H1 (cell line): Measurements from ENCODE around the gene GAB2. TPM values are rescaled to one million over a fixed set of nuclear protein-coding genes. Genes with fewer than 3 reads are reported as not detected.

Source experiments
- CTCF ChIA-PET: fragments of 300-600 bp; sonication (Branson Sonifier 250); formaldehyde crosslinking; loops from one replicate; lab custom pipeline; 2021; ENCODE audit not compliant: partially characterized antibody; lab: Charles Lee
- POLR2A ChIA-PET: fragments of 300-600 bp; sonication (Branson Sonifier 250); formaldehyde crosslinking; loops from one replicate; lab custom pipeline; 2021; ENCODE audit warnings: inconsistent platforms; ENCODE audit not compliant: partially characterized antibody; lab: Charles Lee
- DNase-seq, 2 experiments: peaks; one replicate each; pipeline versions ENCODE4 v3.0.0 to v3.0.0-alpha.2; 2010 to 2022; ENCODE audit warnings: low spot score in 2 of 2, low read depth in 1 of 2, mixed read lengths in 1 of 2
- FAIRE-seq: peaks from 2 replicates; lab custom pipeline; 2011; peaks lifted over from hg19 to GRCh38; lab: Jason Lieb, UNC
- H2AFZ ChIP-seq: 2 replicates; pipeline ENCODE4 v1.8.1; 2012; ENCODE audit warnings: low read length, inconsistent platforms
- H2AK5ac ChIP-seq: 2 replicates; pipeline ENCODE4 v1.6.1; 2013; ENCODE audit warnings: low read depth, low read length
- H2BK120ac ChIP-seq: replicated peaks from 2 replicates; pipeline ENCODE3; 2013; ENCODE audit warnings: low read depth, low read length, inconsistent platforms
- H2BK12ac ChIP-seq: 2 replicates; pipeline ENCODE4 v1.6.1; 2013; ENCODE audit warnings: low read depth, low read length
- H2BK15ac ChIP-seq: 2 replicates; pipeline ENCODE4 v1.6.1; 2013; ENCODE audit warnings: low read length
- H2BK20ac ChIP-seq: 2 replicates; pipeline ENCODE4 v1.6.1; 2013; ENCODE audit warnings: low read length
- H2BK5ac ChIP-seq: 2 replicates; pipeline ENCODE4 v1.6.1; 2013; ENCODE audit warnings: low read depth, low read length
- H3K14ac ChIP-seq: 2 replicates; pipeline ENCODE4 v1.6.1; 2013; ENCODE audit warnings: inconsistent platforms; ENCODE audit not compliant: insufficient read length
- H3K18ac ChIP-seq: 2 replicates; pipeline ENCODE4 v1.6.1; 2013; ENCODE audit warnings: low read length; ENCODE audit errors: extremely low read depth
- H3K23ac ChIP-seq: 2 replicates; pipeline ENCODE4 v1.6.1; 2013; ENCODE audit warnings: inconsistent platforms; ENCODE audit not compliant: insufficient read length
- H3K23me2 ChIP-seq: 2 replicates; pipeline ENCODE4 v1.6.1; 2013; ENCODE audit warnings: low read depth, low read length
- H3K27ac ChIP-seq: 2 replicates; pipeline ENCODE4 v1.6.1; 2011; ENCODE audit warnings: low read depth, low read length, inconsistent platforms
- H3K27me3 ChIP-seq, 4 experiments: replicated peaks in 1 of 4; 1 replicate in 1 of 4; 2 replicates in 3 of 4; pipeline versions ENCODE4 v1.6.1 to v1.8.1; 2011 to 2013; ENCODE audit warnings: low read length in 3 of 4, mild to moderate bottlenecking in 3 of 4, inconsistent platforms in 2 of 4, mixed read lengths in 2 of 4, moderate library complexity in 1 of 4; ENCODE audit not compliant: control insufficient read depth in 3 of 4, insufficient read depth in 3 of 4; ENCODE audit errors: extremely low read depth in 1 of 4
- H3K36me3 ChIP-seq, 4 experiments: 2 replicates each; pipeline versions ENCODE4 v1.6.1 to v1.8.1; 2011 to 2013; ENCODE audit warnings: mild to moderate bottlenecking in 4 of 4, low read length in 3 of 4, moderate library complexity in 2 of 4, control low read depth in 1 of 4, inconsistent platforms in 1 of 4; ENCODE audit not compliant: insufficient read depth in 4 of 4, control insufficient read depth in 2 of 4
- H3K4ac ChIP-seq: replicated peaks from 2 replicates; pipeline ENCODE3; 2013; ENCODE audit warnings: low read length, low read depth, mixed read lengths, inconsistent platforms; ENCODE audit not compliant: insufficient read length
- H3K4me1 ChIP-seq, 4 experiments: replicated peaks in 1 of 4; 1 replicate in 1 of 4; 2 replicates in 3 of 4; pipeline versions ENCODE4 v1.6.1 to v1.8.1; 2011 to 2013; ENCODE audit warnings: low read length in 3 of 4, inconsistent platforms in 2 of 4, mixed read lengths in 1 of 4; ENCODE audit not compliant: insufficient read depth in 4 of 4, control insufficient read depth in 3 of 4
- H3K4me2 ChIP-seq, 2 experiments: 2 replicates each; pipeline versions ENCODE4 v1.6.1 to v1.8.1; 2011 to 2013; ENCODE audit warnings: low read depth in 2 of 2, low read length in 2 of 2, control low read depth in 1 of 2, inconsistent platforms in 1 of 2, mild to moderate bottlenecking in 1 of 2; ENCODE audit not compliant: insufficient read depth in 1 of 2
- H3K4me3 ChIP-seq, 4 experiments: fragments of 200-600, 300-600 bp in 1 of 4; sonication (generic), shearing (Covaris generic), sonication (Bioruptor Twin) in 1 of 4; 2 replicates each; pipeline versions ENCODE4 v1.5.1 to v1.8.1; 2011 to 2016; ENCODE audit warnings: low read length in 4 of 4, low read depth in 3 of 4, control low read depth in 2 of 4, inconsistent platforms in 2 of 4, mild to moderate bottlenecking in 2 of 4, mixed read lengths in 1 of 4, moderate library complexity in 1 of 4; ENCODE audit not compliant: insufficient read depth in 2 of 4; ENCODE audit errors: extremely low read depth in 1 of 4
- H3K56ac ChIP-seq: replicated peaks from 2 replicates; pipeline ENCODE3; 2013; ENCODE audit warnings: low read depth, mild to moderate bottlenecking, mixed read lengths, low read length, inconsistent platforms; ENCODE audit not compliant: insufficient read length
- H3K79me1 ChIP-seq: 2 replicates; pipeline ENCODE4 v1.6.1; 2013; ENCODE audit warnings: low read depth, low read length, control low read depth
- H3K79me2 ChIP-seq, 2 experiments: 2 replicates each; pipeline versions ENCODE4 v1.6.1 to v1.8.1; 2012 to 2013; ENCODE audit warnings: low read length in 2 of 2, mild to moderate bottlenecking in 2 of 2, inconsistent platforms in 1 of 2; ENCODE audit not compliant: insufficient read depth in 2 of 2, control insufficient read depth in 1 of 2
- H3K9ac ChIP-seq, 4 experiments: replicated peaks in 1 of 4; 1 replicate in 1 of 4; 2 replicates in 3 of 4; pipeline versions ENCODE4 v1.6.1 to v1.8.1; 2011 to 2013; ENCODE audit warnings: low read depth in 3 of 4, low read length in 3 of 4, control low read depth in 2 of 4, mild to moderate bottlenecking in 2 of 4, moderate library complexity in 2 of 4, inconsistent platforms in 1 of 4; ENCODE audit errors: extremely low read depth in 1 of 4
- H3K9me3 ChIP-seq, 2 experiments: 2 replicates each; pipeline versions ENCODE4 v1.6.1 to v1.8.1; 2012 to 2013; ENCODE audit warnings: mild to moderate bottlenecking in 2 of 2, moderate library complexity in 2 of 2, control low read depth in 1 of 2, inconsistent platforms in 1 of 2, low read depth in 1 of 2, low read length in 1 of 2, mixed read lengths in 1 of 2; ENCODE audit not compliant: insufficient read depth in 2 of 2
- H4K20me1 ChIP-seq, 2 experiments: replicated peaks in 1 of 2; 2 replicates each; pipeline versions ENCODE3 to v1.8.1; 2011 to 2013; ENCODE audit warnings: inconsistent platforms in 2 of 2, low read length in 2 of 2, mild to moderate bottlenecking in 1 of 2; ENCODE audit not compliant: insufficient read depth in 2 of 2, control insufficient read depth in 1 of 2
- H4K5ac ChIP-seq: 2 replicates; pipeline ENCODE4 v1.6.1; 2013; ENCODE audit warnings: low read length, low read depth, mixed read lengths, inconsistent platforms; ENCODE audit not compliant: insufficient read length
- H4K8ac ChIP-seq: 2 replicates; pipeline ENCODE4 v1.8.0; 2013; ENCODE audit warnings: mild to moderate bottlenecking, moderate library complexity, low read length, inconsistent platforms; ENCODE audit not compliant: insufficient read depth; ENCODE audit errors: extremely low read depth
- H4K91ac ChIP-seq: replicated peaks from 2 replicates; pipeline ENCODE3; 2013; ENCODE audit warnings: low read length, mixed read lengths, inconsistent platforms; ENCODE audit not compliant: insufficient read length
- CBX5 ChIP-seq: fragments of 300-800, 300-1000 bp; sonication (generic); IDR thresholded peaks from 2 replicates; pipeline ENCODE4 v1.7.1; 2016; ENCODE audit warnings: antibody characterized with exemption, low read length, low read depth
- E2F6 ChIP-seq: IDR thresholded peaks from 2 replicates; pipeline ENCODE4 v1.6.1; 2012; ENCODE audit warnings: inconsistent platforms
- EGR1 ChIP-seq: IDR thresholded peaks from 2 replicates; pipeline ENCODE4 v1.6.1; 2011; ENCODE audit warnings: low read depth, low read length, borderline replicate concordance
- EZH2 ChIP-seq: fragments of 200-600 bp; sonication (generic); IDR thresholded peaks from 2 replicates; pipeline ENCODE4 v1.7.1; 2012; ENCODE audit warnings: low read depth, mild to moderate bottlenecking, moderate library complexity, low read length, inconsistent platforms; ENCODE audit not compliant: severe bottlenecking
- FOSL1 ChIP-seq: IDR thresholded peaks from 2 replicates; pipeline ENCODE4 v1.6.1; 2011; ENCODE audit warnings: mild to moderate bottlenecking, low read depth, low read length, moderate library complexity; ENCODE audit not compliant: insufficient read depth
- GTF2F1 ChIP-seq: IDR thresholded peaks from 2 replicates; pipeline ENCODE4 v1.6.1; 2012; ENCODE audit warnings: low read depth, low read length, improper control_type of control experiment, borderline replicate concordance
- MAX ChIP-seq: IDR thresholded peaks from 2 replicates; pipeline ENCODE4 v1.6.1; 2012; ENCODE audit warnings: inconsistent platforms
- POLR2A ChIP-seq, 2 experiments: IDR thresholded peaks; 1 replicate in 1 of 2; 2 replicates in 1 of 2; pipeline ENCODE4 v1.6.1; 2011; ENCODE audit warnings: low read depth in 2 of 2, low read length in 2 of 2, mild to moderate bottlenecking in 2 of 2; ENCODE audit errors: control extremely low read depth in 1 of 2
- RNF2 ChIP-seq: fragments of 200-900, 300-1000 bp; sonication (generic); IDR thresholded peaks from 2 replicates; pipeline ENCODE4 v1.7.1; 2016; ENCODE audit warnings: borderline replicate concordance, low read depth, mild to moderate bottlenecking, antibody characterized with exemption, low read length; ENCODE audit not compliant: poor library complexity, severe bottlenecking; ENCODE audit errors: missing control alignments
- WGBS, 2 experiments: shearing (Covaris generic) in 1 of 2; methylation state at CpG; one replicate each; pipeline versions ENCODE4 v1.1.6 to v1.1.7; 2013 to 2015; ENCODE audit warnings: low lambda C conversion rate in 2 of 2, mixed read lengths in 2 of 2, inconsistent platforms in 1 of 2, low coverage in 1 of 2, missing lambda C conversion rate in 1 of 2; ENCODE audit not compliant: insufficient replicate concordance in 2 of 2, insufficient coverage in 1 of 2, insufficient read length in 1 of 2; ENCODE audit errors: extremely low coverage in 1 of 2, missing lambda C conversion rate in 1 of 2; 5-methylcytosine and 5-hydroxymethylcytosine counted together
- polyA plus RNA-seq, 7 experiments: library from polyadenylated mRNA; depleted of rRNA in 3 of 7; stranded (reverse) in 5 of 7; unstranded in 2 of 7; fragments of >200 nt in 5 of 7; fragments of 200-250 nt in 2 of 7; gene quantifications; 1 replicate in 5 of 7; 2 replicates in 1 of 7; 4 replicates in 1 of 7; pipeline versions ENCODE4 v1.2.1 to v1.2.3, GENCODE V29; 2011 to 2013; ENCODE audit warnings: missing spikeins in 2 of 7, mixed read lengths in 2 of 7
- total RNA-seq: library from RNA; stranded (reverse); fragmentation: NEBNext Ultra II Directional; extraction: Animal tissue kit (Norgen Biotek cat#: 25700); gene quantifications from 2 replicates; pipeline ENCODE4 v1.2.1, GENCODE V29; 2021

GAB2 gene
- total and polyA plus RNA-seq, 2 of the 8 experiments (the other 6 are each of a cell fraction or from before 2014, with no cell fraction given) = 6.3 to 14.0 TPM

- Histone ChIP-seq H3K18ac (no peak overlapping the region), H3K79me1 (no peaks in the 10 kb centered on the region), H2BK120ac (no peak overlapping the region), H4K5ac (no peak overlapping the region), H2BK15ac (no peak overlapping the region), H3K4me2 (no peak overlapping the region), H3K4ac (no peak overlapping the region), H3K23me2 (no peaks in the 10 kb centered on the region), H3K9ac (no peak overlapping the region), H3K56ac (no peak overlapping the region), H3K79me2 (no peaks in the 10 kb centered on the region), H4K91ac (no peak overlapping the region), H2BK12ac (no peak overlapping the region), H2AK5ac (no peak overlapping the region), H2AFZ (no peak overlapping the region), H3K9me3 (no peaks in the 10 kb centered on the region), H2BK5ac (no peak overlapping the region), H3K14ac (no peak overlapping the region), H3K4me3 (no peak overlapping the region), H3K23ac (no peak overlapping the region), H2BK20ac (no peak overlapping the region), H4K8ac (no peak overlapping the region), H3K36me3 (no peaks in the 10 kb centered on the region; a peak in 1 of 8 replicates), H3K4me1 (peaks cover 0 to 2% (median 0%) of the 10 kb centered on the region in 4 experiments; a peak in 1 of 7 replicates), H4K20me1 (no peaks in the 10 kb centered on the region), H3K27ac (no peak overlapping the region), H3K27me3 (no peaks in the 10 kb centered on the region)
- no peak for DNase-seq
- TF ChIP-seq MAX (no peak), CBX5 (no peak), FOSL1 (no peak), RNF2 (no peak), POLR2A (IDR thresholded peaks at IDR 0.05; ENCODE audit: control extremely low read depth in 1 of 2, low read depth in 2 of 2, low read length in 2 of 2) (no peak), E2F6 (no peak), EGR1 (no peak), EZH2 (no peak), GTF2F1 (no peak)
- no peak for FAIRE-seq
- POLR2A ChIA-PET = interaction anchor here (0.6 kb wide), 1 partner anchor 162 kb away, joined by 3 read pairs; no protein-coding TSS in a partner anchor
- CTCF ChIA-PET = interaction anchor here (0.6 to 1.2 kb wide), 2 partner anchors 23 to 57 kb away, joined by 3 read pairs; no protein-coding TSS in a partner anchor
- 85% methylated on average over 4 of the region's 4 CpGs; no CpG with 5 or more reads in 1 of the 2 experiments for WGBS, 2 experiments
These were observed 163.4 kb downstream of the GAB2 start for GRCh38 chr11:78254268-78254667.
